SK-N-SH (cell line): ENCODE results near the gene MMD.
"Not testable (repeated sequence)": the region's sequence is repeated elsewhere in the genome, so short reads cannot be mapped to it uniquely, and the experiment has no call there.

ENCODE experiments used
- EP300 ChIP-seq, 2 experiments: IDR thresholded peaks; 2 replicates each; pipeline versions ENCODE4 v1.4.0 to v1.6.1; 2012; ENCODE audit warnings: borderline replicate concordance in 1 of 2, low read depth in 1 of 2, low read length in 1 of 2
- FOXM1 ChIP-seq: IDR thresholded peaks from 2 replicates; pipeline ENCODE4 v1.4.0; 2012; ENCODE audit warnings: low read depth, mild to moderate bottlenecking
- JUND ChIP-seq: IDR thresholded peaks from 2 replicates; pipeline ENCODE4 v1.4.0; 2012
- NRF1 ChIP-seq: IDR thresholded peaks from 2 replicates; pipeline ENCODE4 v1.6.1; 2012; ENCODE audit warnings: low read depth, mild to moderate bottlenecking, low read length
- RFX5 ChIP-seq: IDR thresholded peaks from 2 replicates; pipeline ENCODE4 v1.6.1; 2012; ENCODE audit warnings: mild to moderate bottlenecking, improper control_type of control experiment, low read length
- TAF1 ChIP-seq: IDR thresholded peaks from 2 replicates; pipeline ENCODE4 v1.6.1; 2012; ENCODE audit warnings: low read depth, mild to moderate bottlenecking, low read length, moderate library complexity, borderline replicate concordance
- YY1 ChIP-seq: IDR thresholded peaks from 2 replicates; pipeline ENCODE4 v1.4.0; 2012; ENCODE audit warnings: low read depth, mild to moderate bottlenecking
- TF ChIP-seq, protein P1 (sequence below): fragments of 200-600 bp; sonication (generic); IDR thresholded peaks from 2 replicates; pipeline ENCODE4 v1.6.1; 2017; ENCODE audit warnings: antibody characterized with exemption, mild to moderate bottlenecking, moderate library complexity
- TF ChIP-seq, protein P2 (sequence below): IDR thresholded peaks from 2 replicates; pipeline ENCODE4 v1.4.0; 2012; ENCODE audit warnings: low read depth
- TF ChIP-seq, protein P3 (sequence below): IDR thresholded peaks from 2 replicates; pipeline ENCODE4 v1.4.0; 2012; ENCODE audit warnings: low read depth, borderline replicate concordance

DNA sequence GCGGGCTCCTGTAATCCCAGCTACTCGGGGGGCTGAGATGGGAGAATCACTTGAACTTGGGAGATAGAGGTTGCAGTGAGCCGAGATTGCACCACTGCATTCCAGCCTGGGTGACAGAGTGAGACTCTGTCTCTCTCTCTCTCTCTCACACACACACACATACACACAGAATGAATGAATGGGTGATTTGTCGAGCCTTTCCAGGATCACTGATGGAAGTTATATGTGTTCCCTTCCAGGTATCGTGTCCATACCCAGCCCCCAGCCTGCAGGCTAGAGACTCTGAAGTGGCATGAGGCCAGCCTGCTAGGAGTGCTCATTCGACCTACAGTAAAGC is 1.2 kb upstream of the MMD start:
- not testable (repeated sequence) for TF ChIP-seq NRF1; FOXM1; YY1; EP300 (IDR thresholded peaks at IDR 0.05; ENCODE audit: borderline replicate concordance in 1 of 2, low read depth in 1 of 2, low read length in 1 of 2); TAF1; RFX5; JUND
- TF ChIP-seq, protein P1, sequence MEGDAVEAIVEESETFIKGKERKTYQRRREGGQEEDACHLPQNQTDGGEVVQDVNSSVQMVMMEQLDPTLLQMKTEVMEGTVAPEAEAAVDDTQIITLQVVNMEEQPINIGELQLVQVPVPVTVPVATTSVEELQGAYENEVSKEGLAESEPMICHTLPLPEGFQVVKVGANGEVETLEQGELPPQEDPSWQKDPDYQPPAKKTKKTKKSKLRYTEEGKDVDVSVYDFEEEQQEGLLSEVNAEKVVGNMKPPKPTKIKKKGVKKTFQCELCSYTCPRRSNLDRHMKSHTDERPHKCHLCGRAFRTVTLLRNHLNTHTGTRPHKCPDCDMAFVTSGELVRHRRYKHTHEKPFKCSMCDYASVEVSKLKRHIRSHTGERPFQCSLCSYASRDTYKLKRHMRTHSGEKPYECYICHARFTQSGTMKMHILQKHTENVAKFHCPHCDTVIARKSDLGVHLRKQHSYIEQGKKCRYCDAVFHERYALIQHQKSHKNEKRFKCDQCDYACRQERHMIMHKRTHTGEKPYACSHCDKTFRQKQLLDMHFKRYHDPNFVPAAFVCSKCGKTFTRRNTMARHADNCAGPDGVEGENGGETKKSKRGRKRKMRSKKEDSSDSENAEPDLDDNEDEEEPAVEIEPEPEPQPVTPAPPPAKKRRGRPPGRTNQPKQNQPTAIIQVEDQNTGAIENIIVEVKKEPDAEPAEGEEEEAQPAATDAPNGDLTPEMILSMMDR = not testable (repeated sequence)
- TF ChIP-seq, protein P2, sequence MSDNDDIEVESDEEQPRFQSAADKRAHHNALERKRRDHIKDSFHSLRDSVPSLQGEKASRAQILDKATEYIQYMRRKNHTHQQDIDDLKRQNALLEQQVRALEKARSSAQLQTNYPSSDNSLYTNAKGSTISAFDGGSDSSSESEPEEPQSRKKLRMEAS = not testable (repeated sequence)
- TF ChIP-seq, protein P3, sequence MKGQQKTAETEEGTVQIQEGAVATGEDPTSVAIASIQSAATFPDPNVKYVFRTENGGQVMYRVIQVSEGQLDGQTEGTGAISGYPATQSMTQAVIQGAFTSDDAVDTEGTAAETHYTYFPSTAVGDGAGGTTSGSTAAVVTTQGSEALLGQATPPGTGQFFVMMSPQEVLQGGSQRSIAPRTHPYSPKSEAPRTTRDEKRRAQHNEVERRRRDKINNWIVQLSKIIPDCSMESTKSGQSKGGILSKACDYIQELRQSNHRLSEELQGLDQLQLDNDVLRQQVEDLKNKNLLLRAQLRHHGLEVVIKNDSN = not testable (repeated sequence)
